Measurements from ENCODE around the gene TRAPPC1.

DNA sequence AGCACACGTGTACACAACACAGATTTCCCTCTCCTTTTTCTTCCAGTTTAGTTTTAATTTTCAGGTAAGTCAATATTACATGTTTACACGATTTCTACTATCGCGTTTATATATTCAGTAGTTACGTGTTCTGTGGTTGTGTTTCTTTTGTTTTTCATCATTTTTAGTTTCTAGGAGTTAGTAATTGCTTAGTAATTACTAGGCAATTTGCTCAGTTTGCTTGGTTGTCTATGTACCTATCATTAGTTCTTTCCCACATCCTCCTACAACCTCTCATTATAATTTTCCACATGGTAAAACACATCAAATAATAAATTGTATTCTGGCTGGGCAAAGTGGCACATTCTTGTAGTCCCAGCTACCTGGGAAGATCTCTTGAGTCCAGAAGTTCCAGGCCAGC lies 46.1 kb upstream of the TRAPPC1 start:
- TF ChIP-seq, protein P1, sequence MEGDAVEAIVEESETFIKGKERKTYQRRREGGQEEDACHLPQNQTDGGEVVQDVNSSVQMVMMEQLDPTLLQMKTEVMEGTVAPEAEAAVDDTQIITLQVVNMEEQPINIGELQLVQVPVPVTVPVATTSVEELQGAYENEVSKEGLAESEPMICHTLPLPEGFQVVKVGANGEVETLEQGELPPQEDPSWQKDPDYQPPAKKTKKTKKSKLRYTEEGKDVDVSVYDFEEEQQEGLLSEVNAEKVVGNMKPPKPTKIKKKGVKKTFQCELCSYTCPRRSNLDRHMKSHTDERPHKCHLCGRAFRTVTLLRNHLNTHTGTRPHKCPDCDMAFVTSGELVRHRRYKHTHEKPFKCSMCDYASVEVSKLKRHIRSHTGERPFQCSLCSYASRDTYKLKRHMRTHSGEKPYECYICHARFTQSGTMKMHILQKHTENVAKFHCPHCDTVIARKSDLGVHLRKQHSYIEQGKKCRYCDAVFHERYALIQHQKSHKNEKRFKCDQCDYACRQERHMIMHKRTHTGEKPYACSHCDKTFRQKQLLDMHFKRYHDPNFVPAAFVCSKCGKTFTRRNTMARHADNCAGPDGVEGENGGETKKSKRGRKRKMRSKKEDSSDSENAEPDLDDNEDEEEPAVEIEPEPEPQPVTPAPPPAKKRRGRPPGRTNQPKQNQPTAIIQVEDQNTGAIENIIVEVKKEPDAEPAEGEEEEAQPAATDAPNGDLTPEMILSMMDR (IDR thresholded peaks at IDR 0.05; ENCODE audit: insufficient read depth, low read depth, low read length): no peak
- TF ChIP-seq EZH2 (IDR thresholded peaks at IDR 0.05; ENCODE audit: insufficient read depth, low read length): no peak

Measured in astrocyte (in vitro differentiated cells and primary cell).